Suprapubic skin (tissue), 3 donors: Measurements from ENCODE around the gene LDHB.
"Not testable (repeated sequence)": the region's sequence is repeated elsewhere in the genome, so short reads cannot be mapped to it uniquely, and the experiment has no call there.

Experiments
- CTCF ChIP-seq, 2 donors: fragments of 200-600 bp in 1 of 2; fragments of 450-650 bp in 1 of 2; sonication (generic) in 1 of 2; IDR thresholded peaks; one replicate each; pipeline ENCODE4 v1.5.1; 2016 to 2019; ENCODE audit warnings: antibody characterized with exemption in 2 of 2, mild to moderate bottlenecking in 1 of 2, moderate library complexity in 1 of 2
- POLR2A ChIP-seq, 2 donors: fragments of 450-650 bp; IDR thresholded peaks; one replicate each; pipeline ENCODE4 v1.6.1; 2017; ENCODE audit warnings: antibody characterized with exemption in 2 of 2, mild to moderate bottlenecking in 2 of 2, moderate library complexity in 2 of 2

- TF ChIP-seq CTCF, POLR2A (IDR thresholded peaks at IDR 0.05): not testable (repeated sequence)
These were observed 3.9 kb upstream of the LDHB start for GRCh38 chr12:21661396-21662093.
